GM18498 (cell line): ENCODE data around the gene CYP2J2.
"Not testable (repeated sequence)": the region's sequence is repeated elsewhere in the genome, so short reads cannot be mapped to it uniquely, and the experiment has no call there.

Source experiments
- ATAC-seq: cut with Tn5 transposase; IDR thresholded peaks from one replicate; pipeline ENCODE4 v1.9.1; 2021; ENCODE audit warnings: mild to moderate bottlenecking, moderate library complexity; ENCODE audit not compliant: unreplicated experiment

Gene CYP2J2

GRCh38 chr1:59926381-59927123 lies at the start of gene CYP2J2:
Gene CYP2J2 (minus strand): TSS chr1:59926773. CDS start chr1:59926746, 27 bp downstream.
- peak; percentile 93 for ATAC-seq

GRCh38 chr1:59973719-59974118 lies 47.1 kb upstream of the CYP2J2 start:
- ATAC-seq = no peak

GRCh38 chr1:59972216-59972927 lies 45.8 kb upstream of the CYP2J2 start:
- no peak for ATAC-seq

- ATAC-seq = no peak
These were observed 44.9 kb upstream of the CYP2J2 start for GRCh38 chr1:59971464-59971911.

GRCh38 chr1:59969542-59970175 lies 43.1 kb upstream of the CYP2J2 start:
- not testable (repeated sequence) for ATAC-seq

- ATAC-seq = not testable (repeated sequence)
These were observed 42.2 kb upstream of the CYP2J2 start for GRCh38 chr1:59968746-59969145.

GRCh38 chr1:59967780-59968179 lies 41.2 kb upstream of the CYP2J2 start:
- ATAC-seq = no peak

GRCh38 chr1:59967141-59967697 lies 40.6 kb upstream of the CYP2J2 start:
- no peak for ATAC-seq

GRCh38 chr1:59952065-59952464 lies 25.5 kb upstream of the CYP2J2 start:
- ATAC-seq = no peak

- no peak for ATAC-seq
These were observed 23.1 kb upstream of the CYP2J2 start for GRCh38 chr1:59949648-59950047.

GRCh38 chr1:59948990-59949389 lies 22.4 kb upstream of the CYP2J2 start:
- ATAC-seq = no peak

GRCh38 chr1:59947047-59947938 lies 20.7 kb upstream of the CYP2J2 start:
- ATAC-seq = peak; percentile 98

- no peak for ATAC-seq
These were observed 19.2 kb upstream of the CYP2J2 start for GRCh38 chr1:59945790-59946189.

- no peak for ATAC-seq
These were observed 12.8 kb upstream of the CYP2J2 start for GRCh38 chr1:59939393-59939792.

GRCh38 chr1:59937636-59938210 lies 11.2 kb upstream of the CYP2J2 start:
- no peak for ATAC-seq

GRCh38 chr1:59936358-59936821 lies 9.8 kb upstream of the CYP2J2 start:
- no peak for ATAC-seq

GRCh38 chr1:59928996-59929395 lies 2.4 kb upstream of the CYP2J2 start:
- no peak for ATAC-seq

- ATAC-seq = peak; percentile 14
These were observed 640 bp upstream of the CYP2J2 start for GRCh38 chr1:59927213-59927612.

- no peak for ATAC-seq
These were observed 1.9 kb downstream of the CYP2J2 start for GRCh38 chr1:59924653-59925052.
